ENCODE data around the gene TSPOAP1.
A peak's percentile ranks its signal among the peaks of the same experiment; 100 is the strongest.

Gene TSPOAP1

GRCh38 chr17:58316260-58316960 is 12.2 kb downstream of the TSPOAP1 start:
- no peak for DNase-seq

- no peak for DNase-seq
Measured at GRCh38 chr17:58315750-58316149, 12.8 kb downstream of the TSPOAP1 start.

- no peak for DNase-seq
Measured at GRCh38 chr17:58315281-58315711, 13.3 kb downstream of the TSPOAP1 start.

DNA sequence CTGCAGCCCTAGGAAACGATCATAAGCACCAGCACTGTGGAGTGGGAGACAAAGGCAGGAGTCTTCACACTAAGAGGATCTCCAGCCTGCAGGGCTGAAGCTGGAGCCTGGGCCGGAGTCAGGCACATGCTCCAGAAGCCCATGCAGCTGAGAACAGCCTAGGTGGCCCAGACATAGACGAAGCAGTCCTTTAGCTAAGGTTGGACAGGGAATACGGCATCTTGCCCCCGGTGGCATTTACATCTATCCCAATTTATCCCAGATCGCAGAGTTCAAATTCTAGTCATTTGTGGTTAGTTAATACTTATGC is 13.9 kb downstream of the TSPOAP1 start:
- no peak for DNase-seq

DNA sequence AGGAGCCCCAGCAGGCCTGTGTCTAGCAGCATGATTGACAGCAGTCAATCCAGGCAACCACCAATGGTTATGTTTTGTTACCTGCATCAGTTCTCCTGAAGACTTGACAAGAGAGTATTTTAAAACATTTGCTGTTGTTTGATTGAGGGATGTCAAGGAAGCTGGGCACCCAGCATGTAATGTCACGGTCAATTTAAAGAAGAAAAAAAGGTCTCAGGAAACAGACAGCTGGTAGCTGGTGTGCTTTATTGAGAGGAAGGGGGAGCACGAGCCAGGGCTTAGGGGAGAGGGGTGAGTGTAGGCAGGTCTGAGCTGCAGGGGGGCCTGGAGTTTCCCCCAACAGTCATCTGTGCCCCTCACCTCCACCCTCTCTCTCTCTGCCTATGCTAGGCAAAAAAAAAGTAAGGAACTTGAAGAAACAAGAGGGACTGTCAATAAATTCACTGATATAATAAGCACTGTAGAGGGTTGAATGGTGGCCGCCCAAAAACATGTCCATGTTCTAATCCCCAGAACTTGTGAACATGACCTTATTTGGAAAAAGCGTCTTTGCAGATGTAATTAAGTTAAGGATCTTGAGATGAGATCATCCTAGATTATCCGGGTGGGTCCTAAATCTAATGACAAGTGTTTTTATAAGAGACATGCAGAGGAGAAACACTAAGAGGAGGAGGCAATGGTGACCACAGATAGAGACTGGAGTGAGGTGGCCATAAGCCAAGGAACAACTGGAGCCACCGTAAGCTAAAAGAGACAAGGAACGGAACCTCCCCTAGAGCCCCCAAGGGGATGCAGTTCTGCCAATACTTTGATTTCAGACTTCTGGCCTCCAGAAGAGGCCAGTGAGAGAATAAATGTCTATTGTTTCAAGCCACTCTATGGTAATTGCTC is 14.5 kb downstream of the TSPOAP1 start:
- no peak for DNase-seq

DNA sequence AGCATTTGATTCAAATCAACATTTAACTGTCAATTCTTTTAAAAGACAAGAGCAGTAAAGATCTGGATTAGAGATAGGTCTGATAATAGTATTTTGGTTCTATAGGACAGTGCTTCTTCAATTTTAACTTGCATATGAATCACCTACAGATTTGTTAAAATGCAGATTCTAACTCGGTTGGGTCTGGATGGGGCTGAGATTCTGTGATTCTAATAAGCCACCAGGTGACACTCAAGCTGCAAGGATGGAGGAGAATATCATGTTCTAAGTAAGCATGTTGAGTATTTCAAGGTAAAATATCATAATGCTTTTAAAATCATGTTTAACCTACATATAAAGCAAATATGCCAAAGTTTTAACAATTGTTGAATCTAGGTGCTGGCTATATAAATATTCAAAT is 15.8 kb downstream of the TSPOAP1 start:
- DNase-seq, result no peak

DNA sequence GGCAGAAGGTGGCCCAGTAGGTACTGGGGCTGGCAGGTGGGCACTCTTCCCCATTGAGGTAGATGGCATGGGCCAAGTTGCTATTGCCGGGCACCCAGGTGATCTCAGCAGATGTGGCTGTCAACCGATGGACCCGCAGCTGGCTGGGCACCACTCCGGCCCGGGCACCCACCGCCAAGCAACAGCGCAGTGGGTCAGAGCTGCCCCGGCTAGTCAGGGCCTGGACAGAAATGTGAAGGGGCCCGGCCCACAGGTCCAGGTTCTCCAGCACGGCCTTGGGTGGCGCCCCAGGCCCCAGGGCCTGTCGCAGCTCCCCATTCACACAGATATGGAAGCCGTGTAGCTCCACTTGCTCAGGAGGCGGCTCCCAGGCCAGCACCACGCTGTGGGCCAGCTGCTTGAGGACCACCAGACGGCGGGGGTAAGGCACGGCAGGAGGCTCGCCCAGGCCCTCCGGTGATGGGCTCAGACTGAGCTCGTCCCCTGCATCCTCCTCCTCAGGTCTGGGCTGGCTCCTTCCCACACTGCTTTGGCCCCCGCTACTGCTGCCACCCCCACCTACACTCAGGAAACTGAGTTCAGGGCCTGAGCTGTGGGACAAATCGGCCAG is 16.5 kb downstream of the TSPOAP1 start:
- DNase-seq, result no peak

- no peak for DNase-seq
Measured at GRCh38 chr17:58311429-58311894, 17.1 kb downstream of the TSPOAP1 start.

DNA sequence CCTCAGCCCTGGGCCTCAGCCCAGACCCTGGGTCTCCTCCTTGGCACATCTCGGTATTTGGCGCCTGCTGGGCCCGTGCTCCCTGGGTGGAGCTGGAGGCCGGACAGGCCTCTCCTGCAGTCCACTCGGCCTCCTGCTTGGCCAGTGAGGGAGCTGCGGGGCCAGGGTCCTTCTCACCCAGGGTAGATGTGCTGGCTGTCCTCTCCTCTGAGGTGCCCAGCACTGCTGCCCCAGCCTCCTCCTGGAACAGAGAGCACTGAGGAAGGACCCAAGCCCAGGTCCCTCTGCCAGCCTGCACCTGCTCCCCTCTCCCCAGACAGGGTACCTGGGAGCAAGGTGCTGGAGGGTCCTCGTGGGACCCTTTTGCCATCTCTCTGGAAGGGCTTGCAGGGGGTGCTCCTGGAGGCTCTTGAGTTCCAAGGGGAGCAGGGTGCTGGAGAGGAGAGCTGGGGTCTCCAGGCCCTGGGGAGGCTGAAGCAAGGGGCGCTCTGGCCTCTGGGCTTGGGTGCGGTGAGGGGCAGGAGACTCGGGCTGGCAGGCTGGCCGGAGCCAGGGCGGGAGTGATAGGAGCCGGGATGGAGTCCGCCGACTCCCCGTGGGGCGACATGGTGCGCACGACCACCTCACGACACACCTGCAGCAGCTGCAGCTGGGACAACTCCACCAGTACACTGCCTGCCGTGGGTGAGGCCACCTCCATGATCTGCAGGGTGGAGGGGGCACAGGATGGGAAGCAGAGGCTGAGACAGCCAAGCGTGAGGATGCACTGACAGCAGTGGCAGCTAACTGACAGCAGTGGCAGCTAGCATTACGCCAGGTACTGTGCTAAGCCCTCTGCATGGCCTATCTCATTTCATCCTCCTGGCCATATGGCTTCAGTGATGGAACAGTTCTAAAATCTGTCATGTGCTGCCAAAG is 17.8 kb downstream of the TSPOAP1 start:
- DNase-seq, result no peak

- DNase-seq, result no peak
Measured at GRCh38 chr17:58309918-58310259, 18.7 kb downstream of the TSPOAP1 start.

DNA sequence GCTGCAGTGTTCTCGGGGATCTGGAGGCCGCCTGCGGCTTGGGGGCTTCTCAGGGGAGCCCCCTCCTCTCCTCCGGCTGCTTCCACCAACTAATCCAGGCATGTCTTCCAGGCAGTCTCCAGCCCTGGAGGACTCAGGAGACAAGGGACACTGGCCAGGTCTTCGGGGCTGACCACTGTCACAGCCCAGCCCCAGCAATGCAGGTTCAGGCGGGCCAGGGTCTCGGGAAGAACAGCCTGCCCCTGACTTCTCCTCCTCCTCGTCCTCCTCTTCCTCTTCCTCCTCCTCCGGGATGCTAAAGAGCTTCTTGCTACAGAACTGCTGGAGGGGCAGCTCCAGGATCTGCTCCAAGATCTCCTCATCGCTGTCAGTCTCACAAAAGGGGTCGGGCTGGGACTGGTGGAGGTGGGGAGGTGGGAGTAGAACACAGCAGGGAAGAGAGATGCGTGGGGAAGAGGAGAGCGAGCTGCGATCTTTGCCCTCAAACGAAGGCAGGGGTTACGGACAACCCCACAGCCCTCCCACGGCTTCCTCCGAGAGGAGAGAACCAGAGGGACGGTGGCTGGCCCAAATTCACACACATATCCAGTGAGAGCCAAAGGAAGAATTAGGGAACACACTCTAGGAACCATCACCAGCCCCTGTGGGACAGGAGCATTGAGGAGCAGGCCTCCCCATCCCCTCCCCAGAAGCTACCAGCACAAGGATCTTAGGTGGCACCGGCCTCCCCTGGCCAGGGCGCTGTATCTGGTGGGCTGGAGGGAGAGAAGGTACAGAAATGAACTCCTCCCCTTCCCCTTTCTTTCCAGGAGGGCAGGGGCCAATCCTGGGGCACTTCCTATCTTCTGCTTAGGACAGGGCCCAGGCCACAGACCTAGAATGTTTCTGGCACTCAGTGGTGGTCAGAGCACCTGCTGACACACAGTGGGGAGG is 19.3 kb downstream of the TSPOAP1 start:
- no peak for DNase-seq

DNA sequence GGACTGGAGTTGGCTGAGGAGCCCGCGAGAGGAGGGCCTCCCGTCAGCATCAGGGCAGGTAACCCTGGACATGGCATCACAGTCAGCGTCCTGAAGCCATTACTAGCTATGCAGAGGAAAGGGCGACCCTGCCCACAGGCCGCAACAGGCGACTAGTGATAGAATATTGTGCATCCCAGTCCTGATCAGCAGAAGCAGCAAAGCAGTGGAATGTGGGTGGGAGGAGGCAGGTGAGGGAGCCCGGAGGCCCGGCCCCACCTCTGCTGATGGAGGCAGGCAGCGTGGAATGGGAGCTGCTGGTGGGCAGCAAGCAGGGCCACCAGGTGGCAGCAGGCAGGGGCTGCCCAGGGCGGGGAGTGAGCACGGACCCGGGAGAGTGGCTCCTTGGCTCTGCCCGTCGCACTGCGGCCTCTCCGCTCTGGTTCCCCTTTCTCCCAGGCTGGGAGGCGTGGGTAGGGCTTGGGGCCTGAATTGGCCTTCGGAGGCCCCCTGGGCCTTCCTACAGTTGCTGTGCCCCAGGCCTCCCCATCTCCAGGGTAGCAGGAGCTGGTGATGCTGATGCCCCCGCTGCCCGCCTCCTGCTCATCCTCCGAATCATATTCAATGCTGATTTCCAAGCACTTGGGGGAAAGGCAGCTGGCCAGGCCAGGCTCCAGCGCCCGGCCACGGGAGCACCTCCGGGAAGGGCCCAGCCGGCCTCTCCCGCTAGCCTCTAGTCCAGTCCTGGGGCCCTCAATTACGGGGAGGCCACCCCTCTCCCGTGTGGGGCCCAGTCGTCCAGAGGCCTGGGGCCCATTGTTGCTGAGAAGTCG is 20.2 kb downstream of the TSPOAP1 start:
- no peak for DNase-seq

GRCh38 chr17:58307468-58308172 is 21.0 kb downstream of the TSPOAP1 start:
- DNase-seq, result no peak

- no peak for DNase-seq
Measured at GRCh38 chr17:58306131-58306951, 22.3 kb downstream of the TSPOAP1 start.

DNA sequence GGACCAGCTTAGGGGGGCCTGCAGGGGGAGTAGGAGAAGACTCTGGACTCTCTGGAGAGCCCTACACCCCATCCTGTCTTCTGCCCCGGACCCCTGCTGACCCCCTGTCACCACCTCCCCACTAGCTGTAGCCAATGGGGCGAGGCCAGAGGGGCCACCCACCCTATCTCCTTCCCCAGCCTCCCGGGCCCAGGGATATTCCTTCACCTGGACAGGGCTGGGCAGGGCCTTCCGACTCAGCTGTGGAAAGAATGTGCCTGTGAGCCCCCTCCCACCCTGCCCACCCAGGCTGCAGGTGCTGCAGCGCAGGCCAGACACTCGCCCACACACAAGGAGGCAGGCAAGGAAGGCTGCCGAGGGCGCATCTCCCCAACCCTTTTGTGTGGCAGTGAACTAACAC is 23.0 kb downstream of the TSPOAP1 start:
- DNase-seq, result no peak

DNA sequence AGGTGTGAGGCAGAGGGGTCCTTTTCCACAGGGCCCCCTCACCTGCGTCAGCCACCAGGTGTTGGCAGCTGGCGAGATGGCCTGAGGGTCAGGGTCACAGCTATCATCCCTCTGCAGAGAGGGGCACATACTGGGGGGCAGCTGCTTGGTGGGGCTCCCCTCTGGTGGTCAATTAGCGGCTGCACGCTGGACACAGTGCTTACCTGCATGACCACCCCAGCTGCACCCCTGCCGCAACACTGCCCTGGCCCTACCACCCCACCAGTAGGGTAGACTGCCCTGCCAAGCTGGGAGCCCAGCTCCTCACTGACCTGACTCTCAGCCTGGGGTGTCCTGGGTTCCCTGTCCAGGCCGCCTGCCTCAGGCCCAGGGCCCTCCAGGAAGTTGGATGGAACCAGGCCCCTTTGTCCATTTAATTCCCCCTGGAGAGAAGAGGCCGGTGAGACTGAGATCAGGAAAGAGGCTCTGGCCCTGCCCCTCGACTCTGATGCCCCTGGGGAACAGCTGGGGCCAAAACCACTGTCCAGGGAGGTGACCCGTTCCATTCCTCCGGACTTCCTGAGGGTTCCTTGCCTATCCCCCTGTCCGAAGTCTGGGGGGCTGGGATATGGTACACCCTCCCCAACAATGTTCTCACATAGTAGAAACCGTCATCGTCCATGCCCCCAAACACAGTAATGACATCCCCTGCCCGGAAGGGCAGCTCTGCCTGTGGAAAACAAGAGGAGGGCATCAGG is 23.7 kb downstream of the TSPOAP1 start:
- no peak for DNase-seq

DNA sequence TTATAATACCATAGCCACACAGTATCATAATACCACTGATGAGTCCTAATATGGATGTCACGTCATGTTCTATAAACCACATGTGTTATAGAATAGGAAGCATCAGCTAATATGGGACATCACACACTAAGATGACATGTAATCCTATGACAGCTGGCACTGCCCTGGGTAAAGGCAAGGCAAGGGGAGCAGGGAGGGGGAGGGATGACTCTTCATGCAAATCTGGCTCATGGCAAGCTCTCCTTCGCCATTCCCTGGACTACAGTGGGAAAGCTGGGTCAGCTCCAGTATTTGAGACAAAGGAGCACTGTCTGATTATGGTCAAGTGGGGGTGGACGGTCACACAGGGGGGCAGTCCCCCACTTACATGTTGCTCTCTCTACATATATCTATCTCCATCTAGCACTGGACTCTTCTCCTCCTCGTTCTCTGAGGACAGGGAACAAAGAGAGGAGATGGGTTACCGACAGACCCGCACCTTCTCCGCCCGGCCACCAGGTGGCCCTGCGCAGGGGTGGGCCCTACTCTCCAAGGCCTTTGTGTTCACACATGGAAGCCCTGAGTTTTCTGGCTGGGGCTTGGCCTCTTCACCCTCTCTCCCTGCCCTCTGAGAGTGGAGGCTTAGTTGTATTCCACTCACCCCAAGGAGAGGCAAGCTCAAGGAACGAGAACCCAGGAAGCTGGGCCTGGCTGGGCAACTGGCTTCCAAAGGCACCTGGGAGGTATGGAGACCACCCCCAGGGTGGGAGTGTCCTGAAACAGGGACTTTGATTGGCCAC is 24.4 kb downstream of the TSPOAP1 start:
- peak; percentile 77 for DNase-seq

All from eye (tissue), 1 donor.